C4-2B (cell line): ENCODE results near the gene EMID1.

ENCODE experiments used
- H3K27ac ChIP-seq: fragments of 450-650 bp; 2 replicates; pipeline ENCODE4 v1.5.1; 2017
- ZFX ChIP-seq: fragments of 450-650 bp; IDR thresholded peaks from 2 replicates; pipeline ENCODE4 v1.6.1; 2017
- TF ChIP-seq, protein P1 (sequence below): fragments of 450-650 bp; conservative IDR thresholded peaks from 2 replicates; pipeline ENCODE4 v1.5.1; 2017; ENCODE audit warnings: mild to moderate bottlenecking

EMID1 gene

GRCh38 chr22:29207243-29207550 is 1.5 kb downstream of the EMID1 start:
- no peak overlapping the region for H3K27ac ChIP-seq
- TF ChIP-seq, protein P1, sequence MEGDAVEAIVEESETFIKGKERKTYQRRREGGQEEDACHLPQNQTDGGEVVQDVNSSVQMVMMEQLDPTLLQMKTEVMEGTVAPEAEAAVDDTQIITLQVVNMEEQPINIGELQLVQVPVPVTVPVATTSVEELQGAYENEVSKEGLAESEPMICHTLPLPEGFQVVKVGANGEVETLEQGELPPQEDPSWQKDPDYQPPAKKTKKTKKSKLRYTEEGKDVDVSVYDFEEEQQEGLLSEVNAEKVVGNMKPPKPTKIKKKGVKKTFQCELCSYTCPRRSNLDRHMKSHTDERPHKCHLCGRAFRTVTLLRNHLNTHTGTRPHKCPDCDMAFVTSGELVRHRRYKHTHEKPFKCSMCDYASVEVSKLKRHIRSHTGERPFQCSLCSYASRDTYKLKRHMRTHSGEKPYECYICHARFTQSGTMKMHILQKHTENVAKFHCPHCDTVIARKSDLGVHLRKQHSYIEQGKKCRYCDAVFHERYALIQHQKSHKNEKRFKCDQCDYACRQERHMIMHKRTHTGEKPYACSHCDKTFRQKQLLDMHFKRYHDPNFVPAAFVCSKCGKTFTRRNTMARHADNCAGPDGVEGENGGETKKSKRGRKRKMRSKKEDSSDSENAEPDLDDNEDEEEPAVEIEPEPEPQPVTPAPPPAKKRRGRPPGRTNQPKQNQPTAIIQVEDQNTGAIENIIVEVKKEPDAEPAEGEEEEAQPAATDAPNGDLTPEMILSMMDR = no peak
- TF ChIP-seq ZFX = no peak

DNA sequence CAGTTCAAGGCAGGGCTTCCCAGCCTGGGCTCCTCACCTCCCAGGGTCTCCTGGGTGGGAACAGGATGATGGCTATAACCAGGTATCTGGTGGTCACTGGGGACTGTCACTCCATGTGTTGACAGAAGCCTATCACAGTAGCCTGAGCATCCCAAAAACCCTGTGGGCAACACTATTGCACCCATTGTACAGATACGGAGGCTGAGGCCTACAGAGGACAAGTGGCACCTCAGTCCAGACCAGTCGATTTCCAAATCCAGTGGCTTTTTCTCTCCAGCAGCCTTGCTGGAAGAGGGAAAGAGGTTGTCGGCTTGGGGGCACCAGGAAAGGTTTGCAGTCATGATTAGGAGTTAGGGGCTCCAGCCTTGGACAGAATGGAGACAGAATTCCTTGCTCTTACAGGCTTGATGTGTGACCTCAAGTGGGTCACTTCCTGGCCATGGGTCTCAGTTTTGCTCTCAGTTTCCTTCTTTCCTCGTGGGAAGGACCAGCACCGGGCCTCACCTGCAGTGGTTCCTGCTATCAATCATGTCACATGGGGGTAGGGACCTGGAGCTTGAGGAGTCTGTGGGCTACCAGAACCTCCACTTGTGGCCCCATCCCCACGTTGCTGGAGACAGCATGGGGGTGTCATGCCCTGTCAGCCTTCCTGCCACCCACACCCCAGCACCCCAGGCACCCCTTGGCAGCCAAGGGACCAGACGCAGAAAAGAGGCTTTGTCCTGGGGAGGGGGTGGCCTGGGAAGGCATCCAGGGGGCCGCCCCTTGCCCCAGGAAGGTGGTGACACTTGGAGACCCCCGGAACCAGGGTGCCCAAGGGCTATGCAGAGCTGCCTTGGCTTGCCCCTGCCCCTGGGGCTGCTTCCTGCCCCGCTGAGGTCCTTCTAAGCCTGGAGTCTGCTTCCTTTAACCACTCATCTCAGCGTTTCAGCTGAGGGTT is 2.1 kb downstream of the EMID1 start:
- H3K27ac ChIP-seq = no peak overlapping the region
- no peak for TF ChIP-seq ZFX
- TF ChIP-seq, protein P1 = no peak

GRCh38 chr22:29208502-29208862 is 2.8 kb downstream of the EMID1 start:
- TF ChIP-seq ZFX = no peak
- TF ChIP-seq, protein P1 = no peak
- no peak overlapping the region for H3K27ac ChIP-seq

GRCh38 chr22:29208879-29209623 is 3.4 kb downstream of the EMID1 start:
- no peak for TF ChIP-seq ZFX
- TF ChIP-seq, protein P1 = no peak
- no peak overlapping the region for H3K27ac ChIP-seq

GRCh38 chr22:29209624-29209929 is 3.9 kb downstream of the EMID1 start:
- H3K27ac ChIP-seq = no peak overlapping the region
- no peak for TF ChIP-seq ZFX
- TF ChIP-seq, protein P1 = no peak

DNA sequence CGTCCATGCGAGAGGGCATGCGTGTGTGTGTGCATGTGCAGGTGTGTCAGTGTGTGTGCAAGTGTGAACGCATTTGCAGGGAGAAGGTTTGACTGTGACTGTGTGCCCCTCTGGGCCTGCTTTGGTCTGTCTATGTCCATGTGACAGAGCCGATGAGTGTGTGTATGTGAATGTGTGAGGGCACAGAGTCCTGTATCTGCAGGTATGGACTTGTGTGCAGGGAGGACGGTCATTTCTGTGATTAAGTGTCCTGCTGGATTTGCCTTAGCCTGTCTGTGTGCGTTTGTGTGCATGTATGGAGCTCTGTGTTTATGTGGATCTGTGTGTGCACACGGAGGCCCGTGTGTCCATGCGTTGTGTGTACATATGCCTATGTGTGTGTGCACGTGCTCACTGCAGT is 5.4 kb downstream of the EMID1 start:
- H3K27ac ChIP-seq = no peak overlapping the region
- TF ChIP-seq ZFX = no peak
- TF ChIP-seq, protein P1 = no peak

DNA sequence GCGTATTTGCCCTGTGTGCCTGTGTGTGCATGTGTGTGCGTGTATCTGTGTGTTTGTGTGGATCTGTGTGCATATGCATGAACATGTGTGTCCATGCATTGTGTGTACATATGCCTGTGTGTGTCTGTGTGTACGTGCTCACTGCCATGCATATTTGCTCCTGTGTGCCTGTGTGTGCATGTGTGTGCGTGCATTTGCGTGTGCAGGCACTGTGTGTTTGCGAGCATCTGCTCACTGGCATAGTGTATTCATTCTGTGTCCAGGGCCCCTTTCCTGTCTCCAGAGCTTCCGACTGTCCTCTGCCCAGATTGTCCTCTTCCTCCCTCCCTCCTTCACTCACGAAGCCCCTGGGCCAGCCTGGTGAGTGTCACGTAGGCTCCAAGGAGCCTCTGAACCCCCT is 5.8 kb downstream of the EMID1 start:
- no peak overlapping the region for H3K27ac ChIP-seq

More for the DNA sequence above, 5.8 kb downstream of the EMID1 start:
- TF ChIP-seq ZFX = no peak
- TF ChIP-seq, protein P1 = no peak
